IMR-90 (cell line): Measurements from ENCODE around the gene CLEC2B. TPM values are rescaled to one million over a fixed set of nuclear protein-coding genes. Genes with fewer than 3 reads are reported as not detected.

Source experiments
- ATAC-seq: fragments of 200-7000 bp; cut with Tn5 transposase; 2 replicates; pipeline ENCODE4 v1.9.1; 2020; ENCODE audit warnings: low read depth, mild to moderate bottlenecking, moderate library complexity
- BruUV-seq: library from RNA; stranded (reverse); fragments of 400-500 nt; replicated peaks from 2 replicates; lab custom pipeline; 2021; lab: Mats Ljungman, UMichigan
- CTCF ChIA-PET: fragments of 300-600 bp; formaldehyde crosslinking; extraction: SDS; loops from one replicate; lab custom pipeline; 2021; ENCODE audit warnings: antibody characterized with exemption; lab: Yijun Ruan, JAX
- POLR2A ChIA-PET: fragments of 300-600 bp; sonication (Branson Sonifier 250); formaldehyde crosslinking; loops from one replicate; lab custom pipeline; 2022; ENCODE audit warnings: antibody characterized with exemption; ENCODE audit not compliant: unreplicated experiment; lab: Charles Lee
- DNase-seq: peaks from one replicate; pipeline ENCODE4 v3.0.0; 2013
- H2AFZ ChIP-seq: replicated peaks from 2 replicates; pipeline ENCODE3; 2013; ENCODE audit warnings: low read length, mild to moderate bottlenecking; ENCODE audit not compliant: poor library complexity
- H2AK5ac ChIP-seq: 2 replicates; pipeline ENCODE4 v1.6.1; 2013; ENCODE audit warnings: low read depth, low read length, inconsistent platforms
- H2AK9ac ChIP-seq: replicated peaks from 2 replicates; pipeline ENCODE3; 2013; ENCODE audit warnings: mild to moderate bottlenecking, low read depth, low read length, moderate library complexity; ENCODE audit not compliant: poor library complexity
- H2BK120ac ChIP-seq: 2 replicates; pipeline ENCODE4 v1.6.1; 2013; ENCODE audit warnings: low read depth, low read length, inconsistent platforms
- H2BK15ac ChIP-seq: 3 replicates; pipeline ENCODE4 v1.6.1; 2013; ENCODE audit warnings: low read depth, low read length, inconsistent platforms
- H2BK20ac ChIP-seq: 2 replicates; pipeline ENCODE4 v1.6.1; 2013; ENCODE audit warnings: low read depth, mild to moderate bottlenecking, inconsistent platforms, low read length, moderate library complexity
- H2BK5ac ChIP-seq: 2 replicates; pipeline ENCODE4 v1.6.1; 2013; ENCODE audit warnings: mild to moderate bottlenecking, low read depth, low read length, inconsistent platforms; ENCODE audit not compliant: poor library complexity, severe bottlenecking
- H3K14ac ChIP-seq: replicated peaks from 2 replicates; pipeline ENCODE4 v1.6.1; 2013; ENCODE audit warnings: low read depth, low read length, inconsistent platforms
- H3K18ac ChIP-seq: 2 replicates; pipeline ENCODE4 v1.6.1; 2013; ENCODE audit warnings: low read depth, low read length, control low read depth
- H3K23ac ChIP-seq: 2 replicates; pipeline ENCODE4 v1.6.1; 2013; ENCODE audit warnings: low read depth, low read length, inconsistent platforms
- H3K27ac ChIP-seq: 2 replicates; pipeline ENCODE4 v1.5.1; 2013; ENCODE audit warnings: mild to moderate bottlenecking, control low read depth, low read length; ENCODE audit not compliant: insufficient read depth
- H3K27me3 ChIP-seq: 2 replicates; pipeline ENCODE4 v1.6.1; 2013; ENCODE audit warnings: low read length; ENCODE audit not compliant: control insufficient read depth, insufficient read depth
- H3K36me3 ChIP-seq: 2 replicates; pipeline ENCODE4 v1.6.1; 2013; ENCODE audit warnings: low read length, mixed read lengths; ENCODE audit not compliant: control insufficient read depth, insufficient read depth
- H3K4ac ChIP-seq: 2 replicates; pipeline ENCODE4 v1.6.1; 2013; ENCODE audit warnings: low read depth, low read length, inconsistent platforms
- H3K4me1 ChIP-seq: 2 replicates; pipeline ENCODE4 v1.6.1; 2013; ENCODE audit warnings: low read length, mixed read lengths; ENCODE audit not compliant: control insufficient read depth, insufficient read depth
- H3K4me2 ChIP-seq: 2 replicates; pipeline ENCODE4 v1.6.1; 2013; ENCODE audit warnings: low read depth, mild to moderate bottlenecking, control low read depth, low read length, moderate library complexity
- H3K4me3 ChIP-seq: 2 replicates; pipeline ENCODE4 v1.5.1; 2013; ENCODE audit warnings: low read depth, mild to moderate bottlenecking, control low read depth, low read length, moderate library complexity; ENCODE audit not compliant: insufficient read depth
- H3K56ac ChIP-seq: 2 replicates; pipeline ENCODE4 v1.6.1; 2013; ENCODE audit warnings: low read length, inconsistent platforms; ENCODE audit not compliant: insufficient read depth; ENCODE audit errors: extremely low read depth
- H3K79me1 ChIP-seq, 2 experiments: 2 replicates each; pipeline ENCODE4 v1.6.1; 2013; ENCODE audit warnings: low read length in 2 of 2, inconsistent platforms in 1 of 2, low read depth in 1 of 2
- H3K9ac ChIP-seq: 2 replicates; pipeline ENCODE4 v1.6.1; 2013; ENCODE audit warnings: low read depth, low read length, control low read depth
- H3K9me1 ChIP-seq: 2 replicates; pipeline ENCODE4 v1.6.1; 2013; ENCODE audit warnings: low read length, inconsistent platforms; ENCODE audit not compliant: insufficient read depth
- H3K9me3 ChIP-seq: 2 replicates; pipeline ENCODE4 v1.6.1; 2013; ENCODE audit warnings: low read length; ENCODE audit not compliant: control insufficient read depth, insufficient read depth
- H4K20me1 ChIP-seq: 2 replicates; pipeline ENCODE4 v1.6.1; 2013; ENCODE audit warnings: low read length, inconsistent platforms; ENCODE audit not compliant: insufficient read depth
- H4K5ac ChIP-seq: 2 replicates; pipeline ENCODE4 v1.6.1; 2013; ENCODE audit warnings: mild to moderate bottlenecking, low read depth, low read length, control low read depth
- H4K8ac ChIP-seq, 2 experiments: 2 replicates each; pipeline ENCODE4 v1.6.1; 2013; ENCODE audit warnings: low read depth in 2 of 2, low read length in 2 of 2, control low read depth in 1 of 2, inconsistent platforms in 1 of 2
- H4K91ac ChIP-seq: 2 replicates; pipeline ENCODE4 v1.6.1; 2013; ENCODE audit warnings: low read depth, low read length, inconsistent platforms; ENCODE audit not compliant: insufficient read depth
- BHLHE40 ChIP-seq: fragments of 150-350 bp; IDR thresholded peaks from 2 replicates; pipeline ENCODE4 v1.6.1; 2016; ENCODE audit warnings: mild to moderate bottlenecking, low read depth, low read length
- CEBPB ChIP-seq: IDR thresholded peaks from 2 replicates; pipeline ENCODE4 v1.6.1; 2012; ENCODE audit warnings: low read depth, low read length, improper control_type of control experiment
- CHD1 ChIP-seq: IDR thresholded peaks from 2 replicates; pipeline ENCODE4 v1.6.1; 2012; ENCODE audit warnings: low read depth, low read length, improper control_type of control experiment
- CTCF ChIP-seq: conservative IDR thresholded peaks from 2 replicates; pipeline ENCODE4 v1.5.1; 2012; ENCODE audit warnings: mild to moderate bottlenecking, low read depth, low read length, improper control_type of control experiment
- ELK1 ChIP-seq: fragments of 150-350 bp; IDR thresholded peaks from 2 replicates; pipeline ENCODE4 v1.6.1; 2016; ENCODE audit warnings: low read depth, mild to moderate bottlenecking, low read length, moderate library complexity, borderline replicate concordance
- FOS ChIP-seq: fragments of 150-350 bp; IDR thresholded peaks from 2 replicates; pipeline ENCODE4 v1.6.1; 2016; ENCODE audit warnings: low read depth, low read length
- MAFK ChIP-seq: IDR thresholded peaks from 2 replicates; pipeline ENCODE4 v1.6.1; 2012; ENCODE audit warnings: low read depth, low read length, improper control_type of control experiment
- MAZ ChIP-seq: IDR thresholded peaks from 2 replicates; pipeline ENCODE4 v1.6.1; 2012; ENCODE audit warnings: low read depth, mild to moderate bottlenecking, low read length, improper control_type of control experiment, moderate library complexity, borderline replicate concordance
- MXI1 ChIP-seq: IDR thresholded peaks from 2 replicates; pipeline ENCODE4 v1.6.1; 2012; ENCODE audit warnings: low read depth, mild to moderate bottlenecking, low read length, moderate library complexity, borderline replicate concordance
- NFE2L2 ChIP-seq: fragments of 150-350 bp; IDR thresholded peaks from 2 replicates; pipeline ENCODE4 v1.6.1; 2016; ENCODE audit warnings: low read depth, mild to moderate bottlenecking, low read length
- RAD21 ChIP-seq: IDR thresholded peaks from 2 replicates; pipeline ENCODE4 v1.6.1; 2012; ENCODE audit warnings: low read length, improper control_type of control experiment
- SMC3 ChIP-seq: fragments of 150-350 bp; IDR thresholded peaks from 2 replicates; pipeline ENCODE4 v1.6.1; 2016; ENCODE audit warnings: low read depth, mild to moderate bottlenecking, antibody characterized with exemption, low read length, moderate library complexity
- WGBS, 2 experiments: methylation state at CpG; one replicate each; pipeline versions ENCODE4 v1.1.5 to v1.1.7; 2013; ENCODE audit warnings: missing lambda C conversion rate in 2 of 2; ENCODE audit not compliant: insufficient read length in 1 of 2; ENCODE audit errors: extremely low coverage in 2 of 2; 5-methylcytosine and 5-hydroxymethylcytosine counted together
- dilution Hi-C: fragments of 300-500 bp; cut with HindIII; formaldehyde crosslinking; loops from one replicate; pipeline ENCODE4 v1.14.3; 2018; ENCODE audit warnings: low sequenced_read_pairs; ENCODE audit not compliant: unreplicated experiment
- in situ Hi-C: fragments of 300-500 bp; cut with MboI; formaldehyde crosslinking; loops from 3 replicates; pipeline ENCODE4 v1.14.3; 2019; ENCODE audit warnings: low sequenced_read_pairs, inconsistent platforms, mixed read lengths
- intact Hi-C: fragments of 100-400 bp; cut with micrococcal nuclease; formaldehyde crosslinking; loops from 2 replicates; pipeline ENCODE4 v1.10.0; 2022
- polyA plus RNA-seq, 3 experiments: library from polyadenylated mRNA; depleted of rRNA; stranded (reverse); fragments of >200 nt; gene quantifications; 2 replicates each; pipeline ENCODE4 v1.2.3, GENCODE V29; 2012; ENCODE audit warnings: low replicate concordance in 1 of 3
- total RNA-seq: library from RNA; depleted of rRNA; stranded (reverse); fragments of >200 nt; gene quantifications from 2 replicates; pipeline ENCODE4 v1.2.3, GENCODE V29; 2012

Gene CLEC2B
- total and polyA plus RNA-seq, 2 of the 4 experiments (the other 2 are of a cell fraction): 0.18 to 0.31 TPM

GRCh38 chr12:9810671-9811070 lies 58.5 kb downstream of the CLEC2B start:
- Histone ChIP-seq H3K4me1 (no peaks in the 10 kb centered on the region), H3K27ac (no peak overlapping the region), H3K36me3 (no peaks in the 10 kb centered on the region), H3K9me1 (no peaks in the 10 kb centered on the region), H3K27me3 (peaks cover 3% of the 10 kb centered on the region; the same call in 1 of the 2 replicates), H2AK5ac (no peak overlapping the region), H3K4me3 (no peak overlapping the region), H2BK20ac (no peak overlapping the region), H3K4ac (no peak overlapping the region), H3K18ac (no peak overlapping the region), H2BK15ac (no peak overlapping the region), H4K5ac (no peak overlapping the region), H3K56ac (no peak overlapping the region), H3K14ac (no peak overlapping the region), H3K9me3 (no peaks in the 10 kb centered on the region), H4K8ac (no peak overlapping the region), H2AFZ (no peak overlapping the region), H2BK5ac (no peak overlapping the region), H3K23ac (no peak overlapping the region), H4K20me1 (no peaks in the 10 kb centered on the region), H3K4me2 (no peak overlapping the region), H4K91ac (no peak overlapping the region), H3K9ac (no peak overlapping the region), H2AK9ac (no peak overlapping the region), H3K79me1 (no peaks in the 10 kb centered on the region), H2BK120ac (no peak overlapping the region)
- POLR2A ChIA-PET: no interaction called here
- dilution Hi-C loops: no loop called here
- no CpG with 5 or more reads among the region's 2 CpGs for WGBS, 2 experiments
- BruUV-seq: no TSS peak
- TF ChIP-seq SMC3 (no peak), CTCF (no peak), CEBPB (no peak), NFE2L2 (no peak), MAZ (no peak), MAFK (no peak), ELK1 (no peak), CHD1 (no peak), MXI1 (no peak), BHLHE40 (no peak), RAD21 (no peak), FOS (no peak)
- CTCF ChIA-PET: interaction anchor here (1.5 kb wide), 1 partner anchor 60 kb away, joined by 9 read pairs; no protein-coding TSS in a partner anchor
- no peak for ATAC-seq
- in situ Hi-C loops: loop anchor here (10.0 kb wide), 1 partner anchor 114 kb away; no protein-coding TSS in a partner anchor
- intact Hi-C loops: no loop called here
- no peak for DNase-seq
